ENCODE data around the gene IFNGR1.

IFNGR1 gene

GRCh38 chr6:137175157-137175867, 43.9 kb downstream of the IFNGR1 start:
- no peak for DNase-seq (ENCODE audit: low read depth)

DNA sequence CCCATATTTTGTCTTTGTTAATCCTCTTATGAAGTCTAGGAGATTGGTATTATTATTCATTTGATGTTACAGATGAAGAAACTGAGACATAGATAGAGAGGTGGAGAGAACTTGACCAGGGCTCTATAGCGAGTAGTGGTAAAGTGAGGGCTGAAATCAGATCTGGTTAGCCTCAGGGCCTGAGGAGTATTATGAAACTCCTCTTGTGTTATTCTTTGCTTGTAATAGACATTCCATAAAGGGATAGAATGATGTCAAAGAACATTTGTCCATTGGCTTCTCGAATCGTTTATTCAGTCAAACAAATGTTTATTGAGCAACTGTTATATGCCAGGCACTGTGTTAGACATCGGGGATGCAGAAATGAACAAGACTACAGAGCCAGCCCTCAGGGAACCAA, 45.7 kb downstream of the IFNGR1 start, which contains the start of gene IL22RA2:
IL22RA2 (minus strand) TSS at position 144 of the 400 bp plus-strand sequence. CDS start 11,895 bp downstream, outside the sequence.
- no peak for DNase-seq (ENCODE audit: low read depth)

- DNase-seq (ENCODE audit: low read depth) = no peak
Observed at GRCh38 chr6:137172734-137173431, 46.3 kb downstream of the IFNGR1 start.

GRCh38 chr6:137171824-137172733, 47.1 kb downstream of the IFNGR1 start:
- DNase-seq (ENCODE audit: low read depth) = no peak

- DNase-seq (ENCODE audit: low read depth) = no peak
Observed at GRCh38 chr6:137171053-137171374, 48.2 kb downstream of the IFNGR1 start.

DNA sequence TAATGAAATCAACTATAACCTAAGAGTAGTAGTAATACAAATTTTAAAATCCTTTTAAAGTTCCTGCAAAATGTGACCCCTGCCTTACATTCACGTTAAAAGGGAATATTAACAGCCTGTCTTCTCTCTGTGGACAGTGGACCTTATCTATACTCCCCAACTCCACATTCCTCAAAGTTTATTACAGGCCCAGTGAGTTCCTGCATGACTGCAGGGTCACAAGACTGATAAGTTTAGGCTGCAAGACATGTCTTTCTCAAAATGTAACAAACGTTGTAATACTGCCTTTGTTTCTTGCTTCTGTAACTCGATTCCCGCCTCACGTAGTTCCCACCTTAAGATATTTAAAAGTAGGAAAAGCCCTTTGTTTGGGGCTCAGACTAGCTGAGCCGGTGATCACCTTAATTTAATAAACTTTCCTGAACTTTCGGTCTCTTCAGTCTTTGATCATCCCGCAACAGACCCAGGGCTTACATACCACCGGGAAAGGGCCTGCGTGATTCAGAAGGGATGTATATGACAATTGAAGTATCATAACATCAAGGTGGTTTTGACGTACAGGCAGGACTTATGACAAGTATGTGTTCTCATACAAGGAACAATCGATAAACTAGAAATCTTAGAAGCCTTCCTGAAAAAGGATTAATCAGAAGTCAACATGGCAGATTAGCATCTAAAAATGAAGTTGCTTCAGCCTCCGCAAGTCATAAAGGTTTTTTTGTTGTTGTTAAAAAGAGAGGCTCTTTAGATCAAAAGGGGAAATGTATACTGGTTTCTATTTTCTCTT, 48.7 kb downstream of the IFNGR1 start:
- no peak for DNase-seq (ENCODE audit: low read depth)

GRCh38 chr6:137167702-137168377, 51.3 kb downstream of the IFNGR1 start:
- no peak for DNase-seq (ENCODE audit: low read depth)

- DNase-seq (ENCODE audit: low read depth) = no peak
Observed at GRCh38 chr6:137166247-137167098, 52.7 kb downstream of the IFNGR1 start.

DNA sequence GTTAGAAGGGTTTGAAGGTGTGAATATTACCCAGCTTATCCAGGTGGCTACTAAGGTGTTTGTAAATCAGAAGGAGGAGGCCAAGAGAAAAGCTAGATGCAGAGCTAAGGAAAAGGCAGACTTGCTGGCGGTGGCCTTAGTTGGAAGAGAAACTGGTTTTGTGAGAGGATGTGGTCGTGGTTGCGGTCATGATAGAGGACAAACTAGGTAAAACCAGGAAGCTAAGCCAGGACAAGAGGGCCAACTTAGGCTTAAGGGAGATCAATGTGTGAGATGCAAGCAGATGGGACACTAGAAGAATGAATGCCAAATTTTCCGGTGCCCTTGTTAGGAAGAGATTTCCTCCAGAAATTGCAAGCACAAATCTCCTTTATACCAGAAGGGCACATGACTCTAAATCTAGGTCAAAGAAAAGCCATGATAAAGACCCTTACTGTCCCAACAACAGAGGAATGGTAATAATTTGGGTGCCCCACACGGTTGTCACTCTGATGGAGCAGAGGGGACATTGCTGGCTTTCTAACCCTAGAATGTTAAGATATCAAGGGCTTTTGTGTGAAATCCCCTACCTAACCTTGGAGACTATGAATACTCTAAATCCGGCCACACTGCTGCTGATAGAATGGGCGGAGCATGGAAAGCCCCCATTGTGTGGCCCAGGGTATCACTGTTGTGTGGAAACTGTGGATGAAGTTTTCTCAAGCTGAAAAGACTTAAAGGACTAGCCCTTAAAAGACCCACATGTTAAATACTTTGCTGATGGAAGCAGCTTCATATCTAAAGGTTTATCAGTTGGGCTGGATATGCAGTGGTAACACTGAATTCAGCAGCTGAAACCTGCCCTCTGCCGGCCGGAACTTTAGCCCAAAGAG, 53.6 kb downstream of the IFNGR1 start:
- DNase-seq (ENCODE audit: low read depth) = peak; percentile 24

DNA sequence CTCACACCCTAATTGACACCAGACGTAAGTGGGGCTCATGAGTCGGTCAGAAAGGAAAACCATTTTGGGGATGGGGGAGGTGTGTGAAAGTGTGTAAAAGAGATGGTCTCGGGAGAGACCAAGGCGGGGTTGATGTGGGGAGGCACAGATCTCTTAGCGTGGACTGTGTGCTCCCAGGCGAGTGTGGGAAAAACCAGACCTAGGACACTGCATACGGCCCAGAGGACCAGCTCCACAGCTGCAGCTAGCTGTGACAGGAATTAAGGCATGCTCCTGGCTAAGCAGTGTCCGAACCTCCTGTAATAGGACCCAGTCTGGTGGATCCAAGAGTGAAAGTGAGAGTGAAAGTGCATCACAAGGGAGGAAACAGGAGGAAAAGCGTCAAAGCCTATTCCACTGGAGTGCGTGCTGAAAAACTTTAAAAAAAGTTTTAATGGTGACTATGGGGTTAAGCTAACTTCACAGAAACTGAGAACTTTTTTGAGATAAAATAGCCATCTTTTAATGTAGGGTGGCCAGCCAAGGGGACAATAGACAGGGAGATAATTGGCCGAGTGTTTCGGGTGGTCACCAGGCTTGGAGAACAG, 55.4 kb downstream of the IFNGR1 start:
- no peak for DNase-seq (ENCODE audit: low read depth)

GRCh38 chr6:137162692-137163306, 56.4 kb downstream of the IFNGR1 start:
- DNase-seq (ENCODE audit: low read depth) = no peak

DNA sequence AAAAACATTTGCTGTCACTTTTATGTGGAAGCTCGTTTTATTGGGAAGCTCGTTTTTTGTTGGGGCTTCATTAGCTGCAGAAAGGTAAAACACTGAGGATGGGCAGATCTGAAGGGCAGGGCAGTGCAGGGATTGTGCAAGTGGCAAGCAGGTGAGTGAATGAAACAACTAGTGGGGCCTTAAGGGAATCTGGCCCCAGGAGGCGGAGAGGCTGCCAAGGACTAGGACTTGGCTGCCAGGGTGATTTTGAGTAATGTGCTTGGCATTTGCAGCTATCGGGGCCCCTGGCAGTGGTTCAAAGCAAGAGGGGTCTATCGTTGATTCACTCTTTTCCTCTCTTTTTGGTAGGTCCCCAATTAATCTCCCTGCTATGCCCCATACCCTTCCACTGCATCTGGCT, 57.2 kb downstream of the IFNGR1 start:
- no peak for DNase-seq (ENCODE audit: low read depth)

DNA sequence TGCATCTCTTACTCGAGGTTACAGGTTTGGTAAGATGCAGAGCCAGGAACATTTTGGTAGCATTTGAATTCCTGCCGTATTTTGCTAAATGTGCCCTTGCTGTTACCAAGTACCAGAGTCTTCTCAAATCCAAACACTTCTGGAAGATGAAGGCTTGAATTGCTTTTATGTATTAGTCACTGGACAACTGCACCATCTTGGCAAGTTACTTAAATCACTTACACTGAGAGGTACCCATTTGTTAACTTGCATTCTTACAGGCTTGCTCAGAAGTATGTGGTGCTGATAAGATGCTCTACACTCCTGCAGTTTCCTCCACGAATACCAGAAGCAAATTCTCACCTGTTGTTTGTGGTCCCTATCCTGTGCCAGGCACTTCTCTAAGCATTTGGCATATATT, 58.4 kb downstream of the IFNGR1 start:
- no peak for DNase-seq (ENCODE audit: low read depth)

- DNase-seq (ENCODE audit: low read depth) = no peak
Observed at GRCh38 chr6:137159912-137160311, 59.3 kb downstream of the IFNGR1 start.

- DNase-seq (ENCODE audit: low read depth) = no peak
Observed at GRCh38 chr6:137157601-137158000, 61.6 kb downstream of the IFNGR1 start.

- no peak for DNase-seq (ENCODE audit: low read depth)
Observed at GRCh38 chr6:137156650-137157049, 62.5 kb downstream of the IFNGR1 start.

GRCh38 chr6:137155830-137156229, 63.4 kb downstream of the IFNGR1 start:
- DNase-seq (ENCODE audit: low read depth) = no peak

GRCh38 chr6:137150072-137150471, 69.1 kb downstream of the IFNGR1 start:
- DNase-seq (ENCODE audit: low read depth) = no peak

GRCh38 chr6:137149035-137149393, 70.2 kb downstream of the IFNGR1 start:
- no peak for DNase-seq (ENCODE audit: low read depth)
